HG03571 (cell line): ENCODE data around the gene HMGCL.
"Not testable (repeated sequence)": the region's sequence is repeated elsewhere in the genome, so short reads cannot be mapped to it uniquely, and the experiment has no call there.

Source experiments
- ATAC-seq: cut with Tn5 transposase; IDR thresholded peaks from one replicate; pipeline ENCODE4 v1.9.1; 2021; ENCODE audit not compliant: unreplicated experiment

HMGCL gene

DNA sequence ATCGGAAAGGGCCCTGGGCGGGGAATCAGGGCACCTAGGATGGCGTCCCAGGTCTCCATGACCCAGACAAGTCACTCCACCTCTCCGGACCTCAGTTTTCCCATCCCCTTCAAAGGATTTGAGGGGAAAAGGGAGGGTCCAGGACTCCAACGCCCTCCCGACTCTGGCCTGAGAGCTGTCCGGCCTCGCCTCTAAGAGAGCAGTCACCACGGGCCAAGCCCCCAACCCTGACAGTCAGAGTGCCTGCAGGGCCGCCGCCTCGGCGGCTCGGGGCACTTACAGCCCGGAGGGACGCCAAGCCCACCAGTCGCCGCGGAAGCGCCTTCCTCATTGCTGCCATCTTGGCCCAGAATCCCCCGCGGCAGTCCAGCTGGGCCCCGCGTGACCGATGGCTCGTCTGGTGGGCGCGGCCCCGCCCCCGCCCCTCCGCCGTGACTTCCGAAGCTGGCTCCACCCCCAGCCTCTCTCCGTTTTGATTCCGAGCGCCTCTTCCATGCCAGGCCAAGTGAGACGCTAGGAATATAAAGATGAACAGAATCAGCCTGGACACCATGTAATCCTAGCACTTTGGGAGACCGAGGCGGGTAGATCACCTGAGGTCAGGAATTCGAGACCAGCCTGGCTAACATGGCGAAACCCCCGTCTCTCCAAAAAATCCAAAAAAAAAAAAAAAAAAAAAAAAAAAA lies at the start of gene HMGCL:
Gene HMGCL (minus strand): TSS at position 354 of the 686 bp plus-strand sequence. CDS start 14 bp downstream, at position 340.
- ATAC-seq: peak; percentile 49

- no peak for ATAC-seq
Measured at GRCh38 chr1:23872421-23872820, 47.2 kb upstream of the HMGCL start.

DNA sequence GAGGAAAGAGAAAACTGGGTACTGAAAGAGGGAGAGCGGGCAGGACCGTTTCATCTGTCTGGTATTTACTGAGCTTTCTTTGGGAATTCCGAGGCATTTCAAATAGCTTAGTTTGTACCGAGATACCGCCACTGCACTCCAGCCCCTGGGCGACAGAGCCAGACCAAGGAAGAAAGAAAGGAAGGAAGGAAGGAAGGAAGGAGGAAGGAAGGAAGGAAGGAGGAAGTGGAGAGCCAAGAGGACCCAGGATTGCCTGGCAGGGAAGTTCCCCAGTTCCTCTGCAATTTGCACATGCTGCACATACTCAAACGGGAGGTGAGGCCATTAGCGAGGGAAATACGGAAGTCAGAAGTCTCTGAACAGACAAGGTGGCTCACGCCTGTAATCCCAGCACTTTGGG lies 43.8 kb upstream of the HMGCL start:
- no peak for ATAC-seq

DNA sequence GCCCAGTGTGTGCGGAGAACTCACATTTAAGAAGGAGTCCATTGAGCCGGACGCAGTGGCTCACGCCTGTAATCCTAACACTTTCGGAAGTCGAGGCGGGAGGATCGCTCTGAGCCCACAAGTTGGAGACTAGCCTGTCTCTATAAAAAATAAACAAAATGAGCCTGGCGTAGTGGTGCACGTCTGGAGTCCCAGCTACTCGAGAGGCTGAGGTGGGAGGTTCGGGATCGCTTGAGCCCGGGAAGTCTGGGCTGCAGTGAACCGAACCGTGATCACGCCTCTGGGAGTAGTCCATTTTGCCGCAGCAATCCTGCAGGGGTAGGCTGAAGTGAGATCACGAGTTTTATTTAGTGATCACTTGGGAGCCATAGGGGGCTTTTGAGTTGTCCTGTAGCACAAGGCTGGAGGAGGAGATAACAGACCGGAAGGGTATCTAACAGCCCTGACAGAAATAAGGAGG lies 43.4 kb upstream of the HMGCL start:
- ATAC-seq: no peak

- ATAC-seq: peak; percentile 90
Measured at GRCh38 chr1:23867895-23868556, 42.8 kb upstream of the HMGCL start, which contains the start of gene FUCA1. FUCA1 (minus strand) TSS chr1:23868290; CDS start chr1:23868286, 4 bp downstream.

GRCh38 chr1:23867542-23867894 lies 42.3 kb upstream of the HMGCL start:
- ATAC-seq: peak; percentile 18

GRCh38 chr1:23865543-23865930 lies 40.3 kb upstream of the HMGCL start:
- ATAC-seq: no peak

DNA sequence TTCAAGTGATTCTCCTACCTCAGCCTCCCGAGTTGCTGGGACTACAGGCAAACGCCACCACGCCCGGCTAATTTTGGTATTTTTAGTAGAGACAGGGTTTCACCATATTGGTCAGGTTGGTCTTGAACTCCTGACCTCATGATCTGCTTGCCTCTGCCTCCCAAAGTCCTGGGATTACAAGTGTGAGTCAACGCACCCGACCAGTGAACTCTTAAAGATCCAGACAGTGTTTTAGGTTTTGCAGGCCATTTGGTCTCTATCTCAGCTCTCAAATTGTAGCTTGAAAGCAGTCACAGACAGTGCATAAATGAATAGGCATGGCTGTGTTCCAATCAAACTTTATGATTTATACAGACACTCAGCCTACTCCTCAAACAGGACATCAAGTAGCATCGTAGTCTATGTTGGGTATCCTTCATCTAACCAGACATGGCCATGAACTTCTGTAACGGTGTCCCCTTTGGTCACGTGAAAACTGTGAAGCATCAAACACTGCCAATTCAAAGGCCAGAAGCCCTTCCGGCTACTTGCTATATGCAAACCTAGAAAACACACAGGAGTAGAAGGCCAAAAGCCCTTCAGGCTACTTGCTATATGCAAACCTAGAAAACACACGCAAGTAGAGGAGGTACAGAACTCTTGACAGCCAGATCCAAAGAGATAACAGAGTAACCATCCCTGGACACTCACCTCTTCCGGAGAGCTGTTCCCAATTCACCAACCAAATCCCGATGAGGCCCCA lies 39.7 kb upstream of the HMGCL start:
- no peak for ATAC-seq

DNA sequence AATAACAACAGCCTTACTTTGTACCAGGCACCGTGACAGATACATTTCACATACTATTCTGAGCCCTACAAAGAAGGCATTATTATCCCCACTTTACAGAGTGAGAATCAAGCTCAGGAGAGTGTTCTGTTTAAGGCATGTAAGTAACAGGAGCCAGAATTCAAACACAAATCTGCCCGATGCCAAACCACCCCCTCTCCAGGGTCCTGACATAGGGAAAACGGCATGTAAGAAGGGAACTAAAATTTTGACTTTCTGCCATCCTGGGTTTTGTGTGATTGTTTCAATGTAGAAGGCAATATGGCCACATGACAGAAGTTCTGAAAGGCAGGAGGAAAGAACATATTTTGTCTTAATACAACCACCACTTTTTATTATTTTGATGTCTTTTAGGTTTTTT lies 37.4 kb upstream of the HMGCL start:
- no peak for ATAC-seq

DNA sequence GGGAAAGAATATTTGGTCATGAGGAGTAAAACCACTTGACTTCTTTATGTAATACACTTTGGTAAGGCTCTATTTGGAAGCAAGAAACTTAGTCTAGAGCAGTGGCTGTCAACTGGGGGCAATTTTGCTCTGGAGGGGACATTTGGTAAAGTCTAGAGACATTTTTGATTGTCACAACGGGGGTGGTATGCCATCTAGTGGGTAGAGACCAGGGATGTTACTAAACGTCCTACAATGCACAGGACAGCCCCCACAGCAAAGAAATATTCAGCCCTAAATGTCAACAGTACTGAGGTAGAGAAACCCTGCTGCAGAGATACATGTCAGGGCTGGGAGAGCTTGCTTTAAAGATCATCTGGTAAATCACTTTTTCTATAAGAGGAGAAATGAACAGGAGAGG lies 29.3 kb upstream of the HMGCL start:
- no peak for ATAC-seq

- not testable (repeated sequence) for ATAC-seq
Measured at GRCh38 chr1:23853124-23853523, 27.9 kb upstream of the HMGCL start.

DNA sequence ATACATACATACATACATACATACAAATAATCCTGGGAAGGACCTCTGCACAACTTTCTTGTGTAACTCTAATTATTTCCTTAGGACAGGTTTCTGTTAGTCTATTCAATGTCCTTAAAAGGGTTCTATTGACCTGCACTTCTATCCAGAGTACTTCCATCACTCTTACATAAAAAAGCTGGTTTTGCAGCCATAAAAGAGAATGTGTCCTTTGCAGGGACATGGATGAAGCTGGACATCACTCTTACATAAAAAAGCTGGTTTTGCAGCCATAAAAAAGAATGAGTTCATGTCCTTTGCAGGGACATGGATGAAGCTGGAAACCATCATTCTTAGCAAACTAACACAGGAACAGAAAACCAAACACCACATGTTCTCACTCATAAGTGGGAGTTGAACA lies 26.2 kb upstream of the HMGCL start:
- not testable (repeated sequence) for ATAC-seq

GRCh38 chr1:23848673-23849616 lies 23.7 kb upstream of the HMGCL start:
- ATAC-seq: no peak

- ATAC-seq: not testable (repeated sequence)
Measured at GRCh38 chr1:23847482-23848095, 22.4 kb upstream of the HMGCL start.

DNA sequence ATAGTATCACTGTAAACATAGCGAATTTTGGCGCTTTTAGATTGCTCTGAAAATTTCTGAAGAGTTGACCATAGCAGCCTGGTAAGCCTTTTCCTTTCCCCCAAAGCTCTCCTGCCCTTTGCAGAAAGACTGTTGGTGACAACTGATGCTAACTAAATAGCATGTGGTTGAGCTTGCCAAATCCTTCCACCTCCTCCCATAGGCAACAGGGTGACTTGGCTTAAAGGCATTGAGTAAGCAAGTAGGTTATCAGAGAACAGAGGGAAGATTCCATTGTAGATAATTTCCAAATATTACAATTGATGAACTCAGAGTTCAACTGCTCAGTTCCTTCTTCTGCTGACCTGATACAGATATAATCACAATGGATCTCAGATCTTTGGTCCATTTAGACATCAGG lies 19.9 kb upstream of the HMGCL start:
- ATAC-seq: no peak

DNA sequence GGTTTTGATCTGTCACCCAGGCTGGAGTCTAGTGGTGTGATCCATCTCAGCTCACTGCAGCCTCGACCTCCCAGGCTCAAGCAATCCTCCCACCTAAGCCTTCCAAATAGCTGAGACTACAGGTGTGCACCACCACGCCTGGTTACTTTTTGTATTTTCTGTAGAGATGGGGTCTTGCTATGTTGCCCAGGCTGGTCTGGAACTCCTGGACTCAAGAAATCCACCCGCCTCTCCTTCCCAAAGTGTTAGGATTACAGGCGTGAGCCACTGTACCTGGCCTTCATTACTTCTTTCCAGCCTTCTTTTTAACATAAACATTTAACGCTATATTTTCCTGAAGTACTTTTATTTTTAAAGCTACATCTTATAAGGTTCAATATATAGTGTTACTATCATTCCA lies 18.4 kb upstream of the HMGCL start:
- no peak for ATAC-seq

DNA sequence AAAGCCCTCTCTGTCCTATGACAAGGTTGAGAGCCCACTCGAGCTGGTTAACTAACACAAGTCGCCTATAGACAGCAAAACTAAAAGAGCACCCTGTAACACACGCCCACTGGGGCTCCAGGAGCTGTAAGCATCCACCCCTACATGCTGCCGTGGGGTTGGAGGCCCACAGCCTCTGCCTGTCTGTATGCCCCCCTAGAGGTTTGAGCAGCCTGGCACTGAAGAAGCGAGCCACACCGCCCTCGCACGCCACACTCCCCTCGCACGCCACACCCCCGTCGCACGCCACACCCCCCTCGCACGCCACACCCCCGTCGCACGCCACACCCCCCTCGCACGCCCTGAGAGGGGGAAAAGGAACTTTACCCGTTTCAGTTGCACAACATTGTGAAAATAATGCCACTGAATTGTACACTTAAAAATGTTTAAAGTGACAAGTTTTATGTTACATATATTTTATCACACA lies 13.2 kb upstream of the HMGCL start:
- ATAC-seq: no peak

- no peak for ATAC-seq
Measured at GRCh38 chr1:23837908-23838307, 12.7 kb upstream of the HMGCL start.

DNA sequence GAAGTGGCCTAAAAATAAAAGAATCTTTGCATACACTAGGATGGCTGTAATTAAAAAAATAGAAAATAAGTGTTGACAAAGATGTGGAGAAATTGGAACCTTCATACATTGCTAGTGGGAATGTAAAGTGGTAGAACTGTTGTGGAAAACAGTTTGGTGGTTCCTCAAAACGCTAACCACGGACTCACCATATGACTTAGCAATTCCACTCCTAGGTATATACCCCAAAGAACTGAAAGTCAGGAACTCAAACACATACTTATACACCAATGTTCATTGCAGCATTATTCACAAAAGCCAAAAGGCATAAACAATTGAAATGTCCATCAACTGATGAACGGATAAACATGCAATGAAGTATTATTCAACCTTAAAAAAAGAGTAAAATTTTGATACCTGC lies 10.8 kb upstream of the HMGCL start:
- no peak for ATAC-seq

DNA sequence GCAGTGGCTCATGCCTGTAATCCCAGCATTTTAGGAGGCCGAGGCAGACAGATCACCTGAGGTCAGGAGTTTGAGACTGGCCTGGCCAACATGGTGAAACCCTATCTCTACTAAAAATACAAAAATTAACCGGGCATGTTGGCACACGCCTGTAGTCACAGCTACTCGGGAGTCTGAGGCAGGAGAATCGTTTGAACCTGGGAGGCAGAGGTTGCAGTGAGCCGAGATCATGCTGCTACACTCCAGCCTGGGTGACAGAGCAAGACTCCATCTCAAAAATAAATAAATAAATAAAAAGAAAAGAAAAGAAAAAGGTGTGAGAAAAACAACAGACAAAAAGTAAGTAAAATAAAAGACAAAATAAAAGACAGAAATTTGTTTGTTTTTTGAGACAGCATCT lies 8.9 kb upstream of the HMGCL start:
- not testable (repeated sequence) for ATAC-seq
